8988T (cell line): ENCODE data around the gene RCC2.

Experiments
- DNase-seq: peaks from one replicate; pipeline ENCODE4 v3.0.0; 2011

Gene RCC2

DNA sequence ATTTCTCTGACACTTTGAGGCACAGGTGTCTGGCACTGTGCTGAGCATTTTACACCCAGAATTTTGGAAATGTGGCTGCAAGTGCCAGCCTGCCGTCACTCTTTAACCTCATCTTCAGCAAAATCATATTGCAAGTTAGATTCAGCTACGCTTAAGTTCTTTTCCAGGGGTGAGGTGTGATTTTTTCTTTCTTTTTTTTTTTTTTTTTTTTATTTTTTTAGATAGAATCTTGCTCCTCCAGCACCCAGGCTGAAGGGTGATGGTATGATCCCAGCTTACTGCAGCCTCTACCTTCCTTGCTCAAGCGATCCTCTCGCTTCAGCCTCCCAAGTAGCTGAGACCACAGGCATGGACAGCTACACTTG is 2.5 kb upstream of the RCC2 start:
- DNase-seq = no peak

DNA sequence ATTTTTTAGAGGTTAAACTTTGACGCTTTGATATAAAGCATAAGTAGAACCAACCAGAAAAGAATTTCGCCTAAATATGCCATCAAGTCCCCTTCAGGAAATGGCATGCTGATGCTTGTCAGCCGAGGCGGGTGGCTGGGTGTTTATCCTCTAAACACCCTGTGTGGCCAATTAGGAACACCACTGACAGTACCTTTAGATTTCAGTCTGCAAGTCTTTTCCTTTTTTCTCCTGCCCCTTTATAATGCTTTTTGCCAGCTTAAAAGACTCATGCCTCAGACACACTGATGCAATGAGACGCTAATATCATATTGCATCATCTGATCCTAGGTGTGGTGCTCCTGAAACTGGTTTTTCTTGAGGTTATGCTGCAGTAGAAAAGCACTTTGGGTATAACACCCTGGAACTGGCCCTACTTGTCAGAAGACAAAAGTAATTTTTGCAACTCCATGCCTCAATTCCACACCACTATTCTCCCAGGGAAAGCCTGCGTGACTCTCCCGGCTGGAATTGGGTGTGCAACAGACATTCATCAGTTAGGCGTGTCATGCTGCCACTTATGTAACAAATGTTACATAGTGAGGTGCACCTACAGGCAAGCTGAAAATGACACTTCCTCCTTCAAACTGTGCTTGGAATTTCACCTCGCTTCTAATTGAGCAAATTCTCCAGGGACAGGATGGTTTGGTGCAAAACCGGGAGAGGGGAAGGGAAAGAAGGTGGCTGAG is 2.0 kb upstream of the RCC2 start:
- DNase-seq = no peak

DNA sequence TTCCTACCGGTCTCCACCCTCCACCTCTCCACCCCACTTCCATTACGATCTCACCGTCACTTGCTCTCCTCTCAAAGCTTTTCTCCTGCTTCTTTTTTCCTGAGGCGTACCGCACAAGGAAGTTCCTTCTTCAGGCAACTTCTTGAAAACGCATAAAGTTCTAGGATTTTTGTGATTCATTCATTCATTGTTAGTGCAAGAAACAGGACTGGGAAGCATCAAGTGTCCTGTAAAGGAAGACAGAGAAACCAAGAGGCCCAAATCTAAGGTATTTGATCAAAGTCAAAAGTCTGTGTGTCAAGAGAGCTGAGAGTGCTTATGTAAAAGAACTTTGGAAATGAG is 1.3 kb upstream of the RCC2 start:
- DNase-seq = no peak

DNA sequence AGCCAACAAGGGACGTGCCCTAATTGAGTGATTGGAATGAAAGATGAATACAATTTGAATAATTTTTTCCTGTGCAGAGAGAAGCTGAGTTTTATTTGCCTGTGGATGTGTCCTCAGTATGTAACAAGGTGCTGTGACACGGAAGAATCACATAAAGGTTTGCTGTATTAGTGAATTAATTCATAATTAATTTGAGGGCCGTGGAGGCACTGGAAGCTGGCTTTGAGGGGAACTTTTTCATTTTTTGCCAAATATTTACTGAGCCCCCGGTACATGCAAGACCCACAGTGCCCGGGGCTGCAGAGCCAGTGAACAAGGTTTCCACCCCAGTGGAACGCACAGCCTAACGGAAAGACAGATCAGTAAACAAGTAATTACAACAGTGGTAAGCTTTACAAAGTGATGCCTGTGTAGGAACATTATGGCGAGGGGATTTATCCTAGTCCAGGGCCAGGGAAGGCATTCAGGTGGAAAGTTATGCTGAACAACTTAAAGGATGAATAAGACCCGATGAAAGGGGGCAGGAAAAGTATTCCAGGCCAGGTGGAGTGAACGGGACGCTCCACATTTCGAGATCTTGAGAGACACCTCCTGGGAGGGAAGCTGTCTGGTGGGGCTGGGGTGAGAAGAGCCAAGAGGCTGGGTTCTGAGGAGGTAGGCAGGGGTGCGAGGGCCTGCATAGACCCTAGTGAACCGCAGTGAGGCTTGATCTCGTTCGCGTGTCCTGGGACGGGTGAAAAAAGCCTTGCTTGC is 773 bp upstream of the RCC2 start:
- DNase-seq = no peak

DNA sequence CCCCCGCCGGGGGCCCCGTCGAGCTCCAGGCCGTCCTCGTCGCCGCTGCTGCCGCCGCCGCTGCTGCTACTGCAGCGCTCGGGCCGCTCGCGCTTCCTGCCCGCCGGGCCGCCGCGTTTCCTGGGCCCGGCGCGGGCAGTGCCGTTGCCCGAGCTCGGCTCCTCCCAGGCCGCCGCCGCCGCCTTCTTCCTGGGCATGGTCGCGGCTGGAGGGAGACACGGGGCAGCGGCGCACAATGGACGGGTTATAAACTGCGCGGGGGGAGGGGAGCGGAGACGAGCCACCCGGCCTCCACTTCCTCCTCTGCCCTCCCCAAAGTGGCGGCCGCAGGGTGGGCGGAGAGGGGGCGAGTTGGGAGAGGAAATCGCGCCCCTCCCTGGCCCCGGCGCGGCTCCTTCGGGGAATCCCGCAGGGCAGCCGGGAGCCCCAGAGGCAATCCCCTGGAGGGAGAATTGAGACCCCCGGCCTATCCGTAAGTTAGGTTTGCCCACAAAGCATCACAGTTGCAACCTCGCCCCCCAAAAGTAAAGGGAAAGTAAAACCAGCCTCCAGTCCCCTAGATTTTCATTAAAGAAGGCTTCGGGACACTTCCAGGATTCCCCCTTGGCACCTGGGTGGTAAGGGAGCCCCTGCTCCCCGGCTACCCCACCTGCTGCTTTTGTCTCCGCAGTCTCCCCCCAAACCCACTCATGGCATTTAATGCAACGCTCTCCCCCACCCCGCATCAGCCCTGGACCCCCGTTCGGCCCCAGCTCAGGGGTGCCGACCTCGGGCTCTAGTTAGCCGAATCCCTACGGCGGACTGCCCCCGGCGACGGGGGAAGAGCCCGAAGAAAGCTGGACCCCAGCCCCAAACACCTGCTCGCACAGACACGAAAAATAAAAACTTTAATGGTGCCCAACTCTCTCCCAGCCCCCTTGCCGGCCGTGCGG is 893 bp downstream of the RCC2 start:
- peak; percentile 67 for DNase-seq

DNA sequence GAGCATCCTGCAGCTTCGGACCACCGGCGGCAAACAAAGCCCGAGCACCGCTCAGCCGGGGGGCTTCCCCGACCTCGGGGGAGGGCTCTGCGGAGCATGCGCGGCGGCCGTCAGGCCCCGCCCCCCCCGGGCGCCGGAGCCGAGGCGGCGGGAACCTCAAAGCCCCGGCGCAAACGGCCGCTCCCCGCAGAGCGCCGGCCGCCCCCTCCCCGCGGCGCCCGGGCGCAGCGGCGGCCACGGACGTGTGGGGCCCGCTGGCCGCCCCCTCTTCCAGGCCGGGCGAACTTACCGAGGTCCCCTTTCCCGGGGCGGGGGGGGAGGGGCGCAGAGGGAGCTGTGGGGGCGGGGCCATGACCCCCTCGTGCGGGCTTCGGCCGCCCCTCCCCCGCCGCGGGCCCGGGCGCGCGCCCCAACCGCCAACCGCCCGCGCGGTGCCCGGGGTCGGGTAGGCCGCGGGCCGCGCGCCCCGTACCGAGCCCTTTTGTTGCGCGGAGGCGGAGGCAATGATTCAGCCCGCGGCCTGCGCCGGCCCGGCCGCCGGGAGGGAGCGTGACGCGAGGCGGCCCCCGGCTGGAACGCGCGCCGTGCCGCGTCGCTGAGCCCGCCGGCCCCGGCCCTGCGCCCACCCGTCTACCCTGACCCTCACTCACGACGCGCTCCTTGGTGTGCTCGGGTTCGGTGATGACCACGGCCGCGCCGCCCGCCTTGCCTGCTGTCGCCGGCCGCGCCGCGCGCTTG is 1.7 kb downstream of the RCC2 start:
- DNase-seq = peak; percentile 76

DNA sequence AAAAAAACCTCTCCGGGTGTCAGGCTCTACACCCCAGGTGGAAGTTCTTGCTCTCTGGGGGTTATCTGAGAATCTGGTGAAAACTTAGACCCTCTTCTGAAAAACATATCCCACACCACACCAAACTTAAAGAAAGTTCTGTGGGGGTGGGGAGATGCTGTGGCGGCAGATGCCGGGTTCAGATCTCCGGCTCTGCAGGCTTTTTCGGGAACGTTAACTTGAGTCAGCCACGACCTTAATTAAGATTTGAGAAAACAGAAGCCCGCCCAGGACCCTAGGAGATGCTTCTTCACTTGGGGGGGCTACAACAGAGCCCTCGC is 2.3 kb downstream of the RCC2 start:
- no peak for DNase-seq

DNA sequence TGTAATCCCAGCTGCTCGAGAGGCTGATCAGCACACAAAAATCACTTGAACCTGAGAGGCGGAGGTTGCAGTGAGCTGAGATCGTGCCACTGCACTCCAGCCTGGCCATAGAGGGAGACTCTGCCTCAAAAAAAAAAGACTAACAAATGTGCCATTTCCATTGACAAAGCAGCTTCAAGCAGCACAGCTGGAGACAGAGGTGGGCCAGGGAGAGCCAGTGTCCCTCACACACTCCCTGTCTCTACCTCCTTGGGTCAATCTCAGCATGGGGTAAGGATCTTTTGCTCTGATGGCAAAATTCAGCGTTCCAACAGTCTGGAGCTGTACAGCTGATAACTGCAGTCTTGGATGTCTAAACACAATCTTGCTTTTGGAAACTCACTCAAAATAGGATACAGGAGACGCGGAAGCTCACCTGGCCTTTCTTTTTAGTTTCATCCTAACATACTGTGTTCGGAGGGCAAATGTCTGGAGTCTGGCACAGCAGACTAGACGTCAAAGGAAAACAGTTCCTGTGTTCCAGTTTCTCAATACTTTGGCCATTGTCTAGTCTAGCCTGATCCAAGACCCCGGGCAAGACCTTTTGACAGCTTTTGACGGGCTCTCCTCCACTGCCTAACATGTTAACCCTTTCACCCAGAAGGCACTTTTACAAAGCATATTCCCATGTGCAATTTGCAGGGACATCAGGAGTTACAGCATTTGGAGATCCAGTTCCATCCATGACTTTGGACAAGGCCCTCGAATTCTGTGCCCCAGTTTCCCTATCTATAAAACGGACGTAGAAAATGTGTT is 2.9 kb downstream of the RCC2 start:
- no peak for DNase-seq

DNA sequence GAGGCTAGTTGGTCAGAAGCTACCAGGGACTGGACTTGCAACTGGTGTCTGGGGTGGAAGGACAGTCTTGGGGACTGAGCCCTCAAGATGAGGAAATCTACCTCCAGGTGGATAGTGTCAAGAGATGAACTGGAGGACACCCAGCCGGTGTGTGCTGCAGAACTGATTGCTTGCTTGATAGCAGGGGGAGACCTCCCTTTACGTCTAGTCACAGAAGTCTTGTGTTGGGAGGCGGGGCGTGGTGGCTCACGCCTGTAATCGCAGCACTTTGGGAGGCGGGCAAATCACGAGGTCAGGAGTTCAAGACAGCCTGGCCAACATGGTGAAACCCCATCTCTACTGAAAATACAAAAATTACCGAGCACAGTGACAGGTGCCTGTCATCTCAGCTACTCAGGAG is 4.9 kb downstream of the RCC2 start:
- DNase-seq = no peak

DNA sequence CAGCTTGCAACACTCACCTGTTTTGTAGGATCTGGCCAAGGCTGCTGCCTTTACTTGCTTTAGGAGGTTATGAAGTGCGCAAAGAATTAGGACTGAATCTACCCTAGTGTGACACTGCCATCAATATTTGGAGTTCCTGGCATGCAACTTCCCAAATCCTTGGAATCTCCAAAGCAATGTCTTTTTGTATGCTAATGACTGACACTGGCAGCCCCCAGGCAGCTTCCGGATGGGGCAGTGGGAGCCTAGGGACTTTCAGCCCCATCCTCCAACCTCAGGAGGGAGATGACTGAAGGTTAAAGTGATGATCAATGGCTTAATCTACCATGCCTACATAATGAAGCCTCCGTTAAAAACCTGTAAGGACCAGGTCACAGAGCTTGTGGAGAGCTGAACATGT is 5.5 kb downstream of the RCC2 start:
- no peak for DNase-seq

DNA sequence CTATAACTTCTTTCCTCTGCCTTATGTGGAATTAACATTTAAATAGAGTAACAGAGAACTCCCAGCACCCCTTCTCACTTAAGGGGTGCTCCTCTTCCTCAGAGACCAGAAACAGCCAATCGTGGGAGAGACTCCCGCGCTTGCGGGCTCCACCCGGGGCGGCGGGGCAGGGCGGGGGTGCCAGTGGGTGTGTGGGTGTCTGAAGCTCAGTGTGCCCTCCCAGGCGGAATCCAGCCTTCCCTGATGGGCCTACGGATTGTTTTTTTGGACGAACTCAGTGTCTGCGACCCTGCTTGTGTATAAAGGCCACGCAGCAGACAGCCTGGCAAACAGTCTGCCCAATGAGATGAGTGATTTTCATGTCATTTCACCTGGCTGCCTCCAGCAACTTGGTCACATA is 6.2 kb downstream of the RCC2 start:
- DNase-seq = peak; percentile 1

DNA sequence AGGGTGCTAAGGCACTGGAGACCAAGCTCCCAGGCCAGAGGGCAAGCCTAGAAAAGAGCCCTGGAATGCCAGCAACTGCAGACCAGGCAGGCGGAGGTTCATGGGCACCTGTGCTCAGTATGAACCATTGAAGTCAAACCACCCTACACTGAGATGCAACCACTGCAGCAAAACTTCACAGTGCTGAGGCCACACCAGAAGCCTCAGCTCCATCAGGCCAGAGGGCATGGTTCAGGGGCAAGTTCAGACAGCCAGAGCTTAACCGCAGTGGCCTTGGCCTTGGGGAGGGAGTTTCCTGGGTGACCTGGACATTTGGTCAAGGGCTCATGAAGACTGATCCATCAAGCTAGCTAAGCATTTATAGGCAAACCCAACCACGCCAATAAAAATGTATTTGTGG is 7.1 kb downstream of the RCC2 start:
- DNase-seq = no peak

DNA sequence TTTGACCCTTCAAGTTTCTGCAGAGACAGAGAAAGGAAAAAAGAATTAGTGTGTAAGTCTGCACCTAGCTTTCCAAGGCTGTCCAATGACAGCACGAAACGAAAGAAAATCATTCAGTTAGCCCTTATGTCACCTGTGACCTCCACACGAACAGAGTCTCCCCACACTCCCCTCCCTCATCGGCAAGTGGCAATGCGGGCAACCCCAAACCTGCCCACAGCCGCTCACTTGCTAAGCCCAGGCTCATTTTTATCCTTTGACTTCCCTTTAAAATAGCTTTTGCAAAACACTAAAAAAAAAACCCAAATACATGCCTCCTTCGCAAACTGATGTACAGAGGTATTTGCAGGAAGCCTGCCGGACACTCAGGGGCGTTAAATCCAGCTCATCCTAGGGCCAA is 10.3 kb downstream of the RCC2 start:
- no peak for DNase-seq

DNA sequence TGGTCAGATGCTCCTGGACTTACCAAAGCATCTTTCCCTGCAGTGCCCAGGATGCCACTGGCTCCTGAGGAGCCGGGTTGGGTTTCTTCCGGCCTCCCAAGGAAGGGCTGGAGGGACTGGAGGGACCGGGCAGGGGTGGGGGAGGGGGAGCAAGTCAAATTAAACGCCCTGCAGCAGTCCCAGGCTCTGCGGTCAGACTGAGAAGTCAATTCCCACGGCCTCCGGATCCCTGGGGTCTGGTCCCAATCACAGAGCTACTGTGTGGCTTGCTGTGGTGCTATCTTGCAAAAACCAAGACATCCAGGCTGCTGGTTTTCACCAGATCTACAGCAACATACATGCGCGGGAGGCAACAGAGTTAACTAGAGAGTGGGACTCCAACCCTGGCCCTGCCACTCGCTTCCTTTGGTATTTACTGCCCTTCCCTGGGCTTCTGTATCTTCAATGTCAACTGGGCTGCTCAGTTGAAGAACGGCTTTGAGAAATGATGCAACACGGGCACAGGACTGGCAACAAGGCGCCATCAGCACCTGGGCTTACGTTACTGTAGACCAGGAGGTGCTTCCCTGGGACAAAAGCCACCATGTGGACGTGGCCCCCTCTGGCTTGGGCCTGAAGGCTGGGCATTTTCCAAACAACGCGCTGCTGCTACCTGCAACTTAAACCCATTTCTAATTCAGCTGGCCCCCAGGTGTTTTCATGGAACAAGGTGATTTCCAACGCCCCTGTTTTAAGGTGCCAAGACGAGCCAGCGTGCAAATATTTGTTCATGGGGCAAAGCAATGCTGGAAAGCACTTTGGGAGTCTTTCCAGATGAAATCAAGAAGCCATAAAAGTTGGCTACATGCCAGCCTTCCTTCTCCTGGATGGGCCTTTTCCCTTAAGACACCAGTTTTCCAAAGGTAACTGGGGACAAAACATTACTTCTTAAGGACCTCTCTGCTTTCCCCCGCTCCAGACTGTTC is 11.5 kb downstream of the RCC2 start:
- DNase-seq = no peak

DNA sequence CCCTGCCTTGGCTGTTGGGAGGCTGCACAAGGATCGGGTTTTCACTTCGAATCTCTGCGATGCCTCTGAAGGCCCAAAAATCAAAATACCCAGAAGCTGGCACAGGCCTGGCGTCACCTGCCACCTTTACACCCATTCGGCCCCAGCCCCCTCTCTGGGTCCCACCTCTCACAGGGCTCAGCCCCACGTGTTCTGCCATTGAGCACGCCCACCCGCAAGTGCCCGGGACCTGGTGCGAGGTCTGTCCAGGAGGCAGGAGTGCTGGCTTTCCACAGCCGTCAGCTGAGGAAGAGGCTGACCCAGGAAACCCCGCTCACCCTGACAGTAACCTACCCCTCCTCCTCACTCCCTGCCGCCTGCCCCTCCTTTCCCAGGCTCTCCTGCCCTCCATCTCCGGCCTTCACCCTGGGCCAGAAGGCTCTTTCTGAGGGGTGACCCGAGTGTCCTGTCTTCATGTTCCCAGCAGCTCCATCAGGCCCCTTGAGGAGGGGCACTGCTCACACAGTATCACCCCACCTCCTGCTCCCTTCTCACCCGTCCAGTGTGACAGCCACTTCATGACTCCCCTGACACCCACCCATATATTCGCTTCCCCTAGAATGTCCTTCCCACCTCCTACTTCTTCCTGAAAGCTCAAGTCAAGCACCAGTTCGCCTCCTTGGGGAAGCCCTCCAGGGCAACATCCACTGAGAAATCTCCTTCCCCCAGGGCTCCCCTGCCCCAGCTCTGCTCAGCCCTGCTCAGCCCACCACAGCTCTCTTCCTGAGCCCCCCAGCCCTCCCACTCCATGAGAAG is 13.5 kb downstream of the RCC2 start:
- DNase-seq = no peak

DNA sequence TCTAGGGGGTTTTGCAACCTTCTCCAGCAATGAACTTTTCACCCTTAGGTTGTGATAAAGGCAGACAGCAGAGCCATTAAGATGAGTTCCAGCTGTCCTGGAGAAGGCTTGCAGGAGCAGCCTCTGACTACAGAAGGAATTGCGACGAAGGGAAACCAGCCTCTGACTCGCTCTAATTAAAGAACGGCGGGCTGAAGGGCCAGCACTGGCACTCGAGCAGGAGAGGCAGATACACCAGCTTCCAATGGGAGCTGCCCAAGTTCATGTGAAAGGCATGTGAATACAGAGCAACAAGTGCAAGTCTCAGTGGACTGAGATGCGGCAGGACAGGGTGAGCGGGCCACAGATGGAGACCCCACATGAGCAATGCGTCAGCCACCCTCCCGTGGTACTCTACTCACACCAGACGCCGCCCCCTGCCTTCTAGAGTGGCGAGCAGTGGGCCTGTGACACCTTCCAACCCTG is 15.7 kb downstream of the RCC2 start:
- no peak for DNase-seq

DNA sequence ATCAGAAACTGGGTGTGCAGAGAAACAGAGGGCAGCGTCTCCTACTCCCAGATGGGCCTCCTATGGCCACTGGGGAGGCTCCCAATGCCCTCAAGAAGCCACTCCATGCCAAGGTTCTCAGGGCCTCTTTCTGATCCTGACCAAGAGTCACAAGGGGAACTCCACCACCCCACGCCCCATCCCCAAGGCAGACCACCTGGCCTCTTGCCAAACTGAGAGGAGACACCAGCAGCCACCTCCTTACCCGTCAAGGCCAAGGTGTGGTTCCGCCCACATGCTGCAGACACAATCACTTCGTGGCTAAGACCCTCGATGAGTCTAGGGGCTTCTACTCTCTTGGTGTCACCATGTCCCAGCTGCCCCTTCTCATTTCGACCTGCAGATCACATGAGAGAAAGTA is 17.0 kb downstream of the RCC2 start:
- DNase-seq = no peak

DNA sequence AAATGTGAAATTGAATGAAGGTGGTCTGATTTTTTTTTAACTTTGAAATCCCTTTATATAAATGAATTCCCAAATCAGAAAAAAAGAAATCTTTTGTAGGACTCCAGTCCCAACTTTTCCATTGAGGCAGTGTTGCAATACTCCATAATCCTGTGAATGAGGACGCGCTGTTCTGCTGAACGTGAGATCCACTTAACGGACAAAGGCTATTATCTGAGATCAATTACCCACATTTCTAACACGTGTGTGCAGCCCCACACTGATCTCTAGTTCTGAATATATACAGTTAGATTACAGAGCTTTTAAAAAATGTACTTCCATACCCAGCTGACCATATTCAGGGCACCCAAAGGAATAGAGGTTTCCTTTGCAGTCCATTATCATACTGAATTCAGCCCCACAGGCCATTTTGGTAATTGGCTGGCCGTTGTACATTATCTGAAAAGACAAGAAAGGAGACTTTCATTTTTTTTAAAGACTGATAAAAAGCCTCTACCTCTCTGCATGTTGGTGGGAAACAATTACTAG is 19.0 kb downstream of the RCC2 start:
- no peak for DNase-seq

DNA sequence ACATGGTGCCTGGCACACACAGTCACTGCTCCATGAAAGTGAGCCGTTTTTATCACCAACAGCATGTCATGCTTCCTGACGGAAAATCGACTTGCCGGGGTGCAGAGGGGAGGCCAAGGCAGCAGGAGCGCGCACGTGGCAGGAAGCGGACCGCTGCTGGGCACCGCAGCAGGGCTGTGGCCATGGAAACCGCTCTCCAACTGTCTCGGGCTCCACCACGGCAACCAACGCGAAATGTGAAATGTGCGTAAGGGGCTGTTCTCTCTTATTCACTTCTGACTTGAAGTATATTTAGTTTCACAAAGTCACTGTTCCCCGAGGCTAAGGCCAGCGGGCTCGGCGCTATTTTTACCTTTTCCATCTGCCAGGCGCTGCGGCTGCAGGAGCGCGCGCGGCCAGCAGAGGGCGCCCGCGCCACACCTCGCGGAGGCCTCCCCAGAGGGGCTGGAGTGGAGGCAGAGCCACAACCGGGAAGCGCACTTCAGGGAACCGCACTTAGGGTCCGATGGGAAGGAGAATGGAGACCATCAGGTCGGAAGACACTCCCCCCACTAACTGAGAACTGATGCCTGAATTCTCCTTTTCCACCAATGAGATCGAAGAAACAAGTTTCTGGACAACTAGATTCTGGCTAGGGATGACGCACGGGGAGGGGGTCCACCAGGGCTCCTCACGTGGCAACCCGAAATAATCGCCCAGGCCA is 19.7 kb downstream of the RCC2 start:
- DNase-seq = peak; percentile 86
